ENCODE data around the gene BCAR3. TPM values are rescaled to one million over a fixed set of nuclear protein-coding genes. Genes with fewer than 3 reads are reported as not detected.

Gene BCAR3
- 10 to 100 TPM; 24.4 to 55.1 (median 26.2) TPM for total RNA-seq (2021; fragmentation: NEBNext Ultra II Directional; extraction: Animal tissue kit (Norgen Biotek cat#: 25700))
- long read RNA-seq, partial matches to known transcripts: 8 of 18 reads
- long read RNA-seq, other reads (novel, unspliced or antisense): 4 of 18 reads

GRCh38 chr1:93681101-93681988, at the start of gene BCAR3:
TSS of gene BCAR3 (minus strand) at chr1:93681837. CDS start at chr1:93674930, 6,907 bp downstream.
- Mint-ChIP-seq H3K27ac (peak within 1 kb of the TSS; percentile 94), H3K4me3 (peak within 1 kb of the TSS; percentile 97), H3K9me3 (no peaks in the 10 kb centered on the region), H3K27me3 (ENCODE audit: insufficient read depth) (0 out of 2 replicates have a peak, but pooled peaks cover 2% of the 10 kb centered on the region), H3K4me1 (ENCODE audit: low read depth) (peaks cover 56% of the 10 kb centered on the region), H3K36me3 (ENCODE audit: low read depth) (peaks cover 20% of the 10 kb centered on the region)
- peak; percentile 62 for TF ChIP-seq CTCF (IDR thresholded peaks at IDR 0.05)
- DNase-seq: peak; percentile 51

GRCh38 chr1:93730621-93731020, 49.0 kb upstream of the BCAR3 start:
- Mint-ChIP-seq H3K9me3 (no peaks in the 10 kb centered on the region), H3K4me3 (no peak overlapping the region), H3K36me3 (ENCODE audit: low read depth) (no peaks in the 10 kb centered on the region), H3K27ac (no peak overlapping the region), H3K4me1 (ENCODE audit: low read depth) (peaks cover 44% of the 10 kb centered on the region), H3K27me3 (ENCODE audit: insufficient read depth) (peaks cover 2% of the 10 kb centered on the region)
- DNase-seq: no peak
- TF ChIP-seq CTCF (IDR thresholded peaks at IDR 0.05): no peak

GRCh38 chr1:93729906-93730305, 48.3 kb upstream of the BCAR3 start:
- Mint-ChIP-seq H3K4me3 (no peak overlapping the region), H3K4me1 (ENCODE audit: low read depth) (peaks cover 37% of the 10 kb centered on the region), H3K27me3 (ENCODE audit: insufficient read depth) (peaks cover 2% of the 10 kb centered on the region), H3K27ac (no peak overlapping the region), H3K36me3 (ENCODE audit: low read depth) (no peaks in the 10 kb centered on the region), H3K9me3 (no peaks in the 10 kb centered on the region)
- TF ChIP-seq CTCF (IDR thresholded peaks at IDR 0.05): no peak
- no peak for DNase-seq

- Mint-ChIP-seq H3K27me3 (ENCODE audit: insufficient read depth) (peaks cover 2% of the 10 kb centered on the region), H3K4me1 (ENCODE audit: low read depth) (peaks cover 33% of the 10 kb centered on the region), H3K36me3 (ENCODE audit: low read depth) (no peaks in the 10 kb centered on the region), H3K27ac (no peak overlapping the region), H3K9me3 (no peaks in the 10 kb centered on the region), H3K4me3 (no peak overlapping the region)
- TF ChIP-seq CTCF (IDR thresholded peaks at IDR 0.05): no peak
- DNase-seq: no peak
These were observed 47.9 kb upstream of the BCAR3 start for GRCh38 chr1:93729502-93729901.

- no peak for DNase-seq
- TF ChIP-seq CTCF (IDR thresholded peaks at IDR 0.05): no peak
- Mint-ChIP-seq H3K4me3 (no peak overlapping the region), H3K36me3 (ENCODE audit: low read depth) (no peaks in the 10 kb centered on the region), H3K27me3 (ENCODE audit: insufficient read depth) (peaks cover 2% of the 10 kb centered on the region), H3K4me1 (ENCODE audit: low read depth) (peaks cover 27% of the 10 kb centered on the region), H3K27ac (no peak overlapping the region), H3K9me3 (no peaks in the 10 kb centered on the region)
These were observed 47.0 kb upstream of the BCAR3 start for GRCh38 chr1:93728480-93729131.

Measured in HFFc6 (cell line).